Measurements from ENCODE around the gene HMGN4.

Gene HMGN4

DNA sequence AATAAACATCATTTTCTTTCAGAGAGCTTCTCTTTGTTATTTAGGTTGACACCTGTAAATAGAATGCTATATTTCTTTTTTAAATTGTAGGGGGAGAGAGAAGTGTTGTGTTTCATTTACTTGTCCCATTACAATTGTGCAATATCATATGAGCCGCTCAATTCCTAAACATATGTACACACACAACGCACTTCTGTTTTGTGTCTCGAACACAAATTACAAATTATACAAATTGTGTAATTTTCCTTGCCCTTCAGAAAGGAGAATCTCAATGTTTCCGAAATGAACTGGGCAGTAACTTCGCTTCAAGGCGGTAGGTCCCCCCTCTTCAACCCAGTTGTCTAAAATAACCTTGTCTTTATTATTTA lies 55.9 kb downstream of the HMGN4 start:
- H3K9me2 ChIP-seq (replicated peaks; ENCODE audit: insufficient read depth, low read length), result no peaks in the 10 kb centered on the region
- H3K9ac ChIP-seq (ENCODE audit: low read length), result no peak overlapping the region
- no peak overlapping the region for H2AFZ ChIP-seq (ENCODE audit: low read length)
- peaks cover 3% of the 10 kb centered on the region; the same call in 1 of the 2 replicates for H3K36me3 ChIP-seq (replicated peaks; ENCODE audit: insufficient read depth, low read length)
- H3K27me3 ChIP-seq (replicated peaks; ENCODE audit: insufficient read depth, low read length), result no peaks in the 10 kb centered on the region
- no peak for TF ChIP-seq EZH2phosphoT487 (IDR thresholded peaks at IDR 0.05; ENCODE audit: low read length)
- TF ChIP-seq EZH2 (optimal IDR thresholded peaks at IDR 0.05; ENCODE audit: low read depth, low read length), result no peak
- TF ChIP-seq CTCF (IDR thresholded peaks at IDR 0.05; ENCODE audit: low read length), result no peak
- peaks cover 8% of the 10 kb centered on the region; the same call in 1 of the 2 replicates for H3K4me1 ChIP-seq (ENCODE audit: low read length)
- no peak overlapping the region for H3K4me2 ChIP-seq (ENCODE audit: low read depth, low read length)
- DNase-seq, result no peak
- H4K20me1 ChIP-seq (ENCODE audit: insufficient read depth, low read length), result no peaks in the 10 kb centered on the region
- no peak overlapping the region for H3K27ac ChIP-seq (ENCODE audit: low read length)
- no peaks in the 10 kb centered on the region for H3K9me3 ChIP-seq (replicated peaks; ENCODE audit: insufficient read depth, low read length)
- H3K79me2 ChIP-seq (ENCODE audit: low read length), result peaks cover 22% of the 10 kb centered on the region
- peaks cover 8% of the 10 kb centered on the region for H3F3A ChIP-seq (ENCODE audit: insufficient read depth, low read length)
- H3K4me3 ChIP-seq (ENCODE audit: low read length), result no peak overlapping the region

- Histone ChIP-seq H2AFZ (ENCODE audit: low read length) (peak overlapping the region; percentile 60), H3K9me2 (replicated peaks; ENCODE audit: insufficient read depth, low read length) (no peaks in the 10 kb centered on the region), H3K79me2 (ENCODE audit: low read length) (peaks cover 22% of the 10 kb centered on the region), H3K27ac (ENCODE audit: low read length) (no peak overlapping the region), H3K36me3 (replicated peaks; ENCODE audit: insufficient read depth, low read length) (peaks cover 3% of the 10 kb centered on the region; the same call in 1 of the 2 replicates), H3K4me1 (ENCODE audit: low read length) (peaks cover 8% of the 10 kb centered on the region; the same call in 1 of the 2 replicates), H3K4me2 (ENCODE audit: low read depth, low read length) (peak overlapping the region; percentile 90), H4K20me1 (ENCODE audit: insufficient read depth, low read length) (no peaks in the 10 kb centered on the region), H3K9me3 (replicated peaks; ENCODE audit: insufficient read depth, low read length) (no peaks in the 10 kb centered on the region), H3F3A (ENCODE audit: insufficient read depth, low read length) (peaks cover 8% of the 10 kb centered on the region), H3K4me3 (ENCODE audit: low read length) (no peak overlapping the region; the same call in 1 of the 2 replicates), H3K9ac (ENCODE audit: low read length) (no peak overlapping the region; the same call in 1 of the 2 replicates), H3K27me3 (replicated peaks; ENCODE audit: insufficient read depth, low read length) (no peaks in the 10 kb centered on the region)
- DNase-seq, result no peak
- TF ChIP-seq EZH2phosphoT487 (IDR thresholded peaks at IDR 0.05; ENCODE audit: low read length), result no peak
- no peak for TF ChIP-seq EZH2 (optimal IDR thresholded peaks at IDR 0.05; ENCODE audit: low read depth, low read length)
- TF ChIP-seq CTCF (IDR thresholded peaks at IDR 0.05; ENCODE audit: low read length), result no peak
These were observed 56.8 kb downstream of the HMGN4 start for GRCh38 chr6:26594730-26595632.

- H3K9me2 ChIP-seq (replicated peaks; ENCODE audit: insufficient read depth, low read length), result no peaks in the 10 kb centered on the region
- peak overlapping the region; percentile 90 for H3K4me2 ChIP-seq (ENCODE audit: low read depth, low read length)
- peaks cover 3% of the 10 kb centered on the region; the same call in 1 of the 2 replicates for H3K36me3 ChIP-seq (replicated peaks; ENCODE audit: insufficient read depth, low read length)
- H3K79me2 ChIP-seq (ENCODE audit: low read length), result peaks cover 22% of the 10 kb centered on the region
- TF ChIP-seq EZH2phosphoT487 (IDR thresholded peaks at IDR 0.05; ENCODE audit: low read length), result no peak
- no peak for TF ChIP-seq EZH2 (optimal IDR thresholded peaks at IDR 0.05; ENCODE audit: low read depth, low read length)
- TF ChIP-seq CTCF (IDR thresholded peaks at IDR 0.05; ENCODE audit: low read length), result peak; percentile 95
- H3K9me3 ChIP-seq (replicated peaks; ENCODE audit: insufficient read depth, low read length), result no peaks in the 10 kb centered on the region
- H2AFZ ChIP-seq (ENCODE audit: low read length), result peak overlapping the region; percentile 71
- peak; percentile 89 for DNase-seq
- H3K4me1 ChIP-seq (ENCODE audit: low read length), result peaks cover 8% of the 10 kb centered on the region; the same call in 1 of the 2 replicates
- peak overlapping the region; percentile 76; the same call in 1 of the 2 replicates for H3K27ac ChIP-seq (ENCODE audit: low read length)
- peak overlapping the region; percentile 94; the same call in 1 of the 2 replicates for H3K9ac ChIP-seq (ENCODE audit: low read length)
- H3K4me3 ChIP-seq (ENCODE audit: low read length), result peak overlapping the region; percentile 100
- peaks cover 15% of the 10 kb centered on the region for H3F3A ChIP-seq (ENCODE audit: insufficient read depth, low read length)
- H3K27me3 ChIP-seq (replicated peaks; ENCODE audit: insufficient read depth, low read length), result no peaks in the 10 kb centered on the region
- H4K20me1 ChIP-seq (ENCODE audit: insufficient read depth, low read length), result no peaks in the 10 kb centered on the region
These were observed 57.6 kb downstream of the HMGN4 start for GRCh38 chr6:26595669-26596269.
